UCSD-AML1 (cell line): ENCODE results near the gene APH1B.

Experiments used
- DNase-seq: peaks from one replicate; lab custom pipeline; 2025; ENCODE audit not compliant: unreplicated experiment; lab: John Stamatoyannopoulos, UW

APH1B gene

GRCh38 chr15:63251701-63252100, 25.7 kb upstream of the APH1B start:
- DNase-seq, result no peak

GRCh38 chr15:63252292-63252691, 25.1 kb upstream of the APH1B start:
- DNase-seq, result no peak

GRCh38 chr15:63254991-63255390, 22.4 kb upstream of the APH1B start:
- DNase-seq, result no peak

- DNase-seq, result no peak
Observed at GRCh38 chr15:63255489-63255990, 21.9 kb upstream of the APH1B start.

GRCh38 chr15:63256433-63257274, 20.8 kb upstream of the APH1B start:
- DNase-seq, result no peak

- no peak for DNase-seq
Observed at GRCh38 chr15:63258658-63259057, 18.7 kb upstream of the APH1B start.

- no peak for DNase-seq
Observed at GRCh38 chr15:63260791-63261190, 16.6 kb upstream of the APH1B start.

GRCh38 chr15:63261311-63261710, 16.1 kb upstream of the APH1B start:
- no peak for DNase-seq

- DNase-seq, result no peak
Observed at GRCh38 chr15:63263519-63263918, 13.9 kb upstream of the APH1B start.

GRCh38 chr15:63264688-63265293, 12.6 kb upstream of the APH1B start:
- no peak for DNase-seq

GRCh38 chr15:63274427-63274826, 3.0 kb upstream of the APH1B start:
- DNase-seq, result no peak

- DNase-seq, result no peak
Observed at GRCh38 chr15:63276342-63277037, 915 bp upstream of the APH1B start.

GRCh38 chr15:63277893-63278456, 570 bp downstream of the APH1B start:
- no peak for DNase-seq

GRCh38 chr15:63283126-63283525, 5.7 kb downstream of the APH1B start:
- no peak for DNase-seq

GRCh38 chr15:63284335-63284734, 6.9 kb downstream of the APH1B start:
- DNase-seq, result no peak

GRCh38 chr15:63287109-63287508, 9.7 kb downstream of the APH1B start:
- no peak for DNase-seq

- DNase-seq, result no peak
Observed at GRCh38 chr15:63288342-63288741, 10.9 kb downstream of the APH1B start.

- DNase-seq, result no peak
Observed at GRCh38 chr15:63288778-63289378, 11.5 kb downstream of the APH1B start.

GRCh38 chr15:63291507-63291906, 14.1 kb downstream of the APH1B start:
- no peak for DNase-seq

GRCh38 chr15:63292241-63292640, 14.8 kb downstream of the APH1B start:
- DNase-seq, result no peak

- DNase-seq, result no peak
Observed at GRCh38 chr15:63292771-63293170, 15.4 kb downstream of the APH1B start.
